ENCODE measurements around the gene ADGRD1.

GRCh38 chr12:131072451-131073230 lies 118.9 kb downstream of the ADGRD1 start:
- no peak for TF ChIP-seq POLR2A (IDR thresholded peaks at IDR 0.05; ENCODE audit: low read depth, low read length)
- no peak for TF ChIP-seq POLR2AphosphoS5 (IDR thresholded peaks at IDR 0.05; ENCODE audit: low read depth, low read length)
